ENCODE measurements around the gene SPTSSB. TPM values are rescaled to one million over a fixed set of nuclear protein-coding genes. Genes with fewer than 3 reads are reported as not detected.

The SPTSSB gene, protein sequence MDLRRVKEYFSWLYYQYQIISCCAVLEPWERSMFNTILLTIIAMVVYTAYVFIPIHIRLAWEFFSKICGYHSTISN
- polyA plus RNA-seq (ENCODE audit: insufficient read length in 10 of 10): 1 to 10 TPM in 3 of 10 donors, under 1 TPM in 7; 0.32 to 2.5 (median 0.61) TPM
- long read RNA-seq, donor 1: 0 reads
- long read RNA-seq, donor 2: 0 reads
- long read RNA-seq, donor 3: 0 reads
- long read RNA-seq, donor 4: 0 reads
- long read RNA-seq, donor 5: 0 reads
- long read RNA-seq, donor 6: 0 reads
- long read RNA-seq, donor 7: 0 reads
- long read RNA-seq, donor 8, partial matches to known transcripts: 0 of 1 reads
- long read RNA-seq, donor 8, other reads (novel, unspliced or antisense): 0 of 1 reads
- long read RNA-seq, donor 9, partial matches to known transcripts: 0 of 1 reads
- long read RNA-seq, donor 9, other reads (novel, unspliced or antisense): 0 of 1 reads

DNA sequence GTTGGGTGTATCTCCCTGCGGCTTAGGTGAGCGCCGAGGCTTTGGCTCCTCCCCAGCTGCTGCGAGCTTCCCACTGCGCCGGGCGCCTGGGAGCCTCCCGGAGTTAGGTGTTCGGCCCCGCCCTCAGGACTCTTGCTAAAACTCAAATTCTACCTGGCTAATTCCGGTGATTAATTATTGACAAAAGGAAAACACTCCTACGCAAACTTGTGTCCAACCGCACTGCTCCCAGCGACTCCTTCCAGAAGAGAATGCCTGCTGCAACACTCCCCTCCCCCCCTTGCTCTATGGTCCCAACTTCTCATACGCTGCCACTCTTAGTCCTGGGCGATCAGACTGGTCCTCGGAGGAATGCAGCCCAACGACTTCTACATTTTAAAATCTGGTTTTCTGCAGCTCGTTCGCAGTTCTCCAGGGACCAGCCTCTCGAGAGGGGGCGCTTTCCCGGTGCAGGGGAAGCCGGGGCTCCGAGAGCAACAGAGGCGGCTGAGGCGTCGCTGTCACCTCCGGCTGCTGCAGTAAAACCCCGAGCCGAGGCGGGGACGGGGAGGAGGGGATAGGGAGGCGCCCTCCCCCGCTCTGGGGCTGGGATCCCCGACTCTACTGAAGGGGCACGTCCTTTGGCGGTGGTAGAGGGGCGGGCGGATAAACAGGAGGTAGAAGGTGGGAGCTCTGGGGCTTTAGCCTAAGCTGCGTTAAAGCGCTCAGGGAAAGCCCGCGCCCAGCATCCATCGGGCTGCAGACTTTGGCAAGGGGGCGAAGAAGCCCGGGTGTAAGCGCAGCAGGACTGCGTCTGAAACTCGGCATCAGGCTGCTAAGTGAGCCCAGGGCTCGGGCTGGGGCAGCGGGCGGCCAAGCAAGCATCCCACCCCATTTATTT is at the start of gene SPTSSB:
Gene SPTSSB (minus strand): TSS at position 77 of the 880 bp plus-strand sequence. CDS start 25,194 bp downstream, outside the sequence.
- peak in 2 of 3 donors; percentile 10 to 59 for DNase-seq

DNA sequence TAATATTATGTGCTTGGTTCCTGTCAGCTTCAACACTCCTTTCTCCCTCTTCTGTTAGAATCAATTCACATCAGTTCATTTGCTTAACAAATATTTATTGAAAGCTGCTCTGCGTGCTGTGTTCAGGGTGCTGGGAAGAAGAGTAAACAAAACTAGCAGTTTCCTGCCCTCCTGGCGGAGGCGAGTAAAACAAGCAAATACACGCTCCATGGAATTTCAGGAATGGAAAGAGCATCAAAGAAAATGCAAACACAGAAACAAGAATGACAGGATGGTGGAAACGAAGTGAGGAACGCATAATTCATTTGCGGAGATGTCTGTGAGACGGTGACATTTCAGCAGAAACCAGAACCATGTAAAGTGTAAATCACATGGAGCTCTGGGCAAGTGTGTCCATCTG is 49.4 kb upstream of the SPTSSB start:
- no peak for DNase-seq

DNA sequence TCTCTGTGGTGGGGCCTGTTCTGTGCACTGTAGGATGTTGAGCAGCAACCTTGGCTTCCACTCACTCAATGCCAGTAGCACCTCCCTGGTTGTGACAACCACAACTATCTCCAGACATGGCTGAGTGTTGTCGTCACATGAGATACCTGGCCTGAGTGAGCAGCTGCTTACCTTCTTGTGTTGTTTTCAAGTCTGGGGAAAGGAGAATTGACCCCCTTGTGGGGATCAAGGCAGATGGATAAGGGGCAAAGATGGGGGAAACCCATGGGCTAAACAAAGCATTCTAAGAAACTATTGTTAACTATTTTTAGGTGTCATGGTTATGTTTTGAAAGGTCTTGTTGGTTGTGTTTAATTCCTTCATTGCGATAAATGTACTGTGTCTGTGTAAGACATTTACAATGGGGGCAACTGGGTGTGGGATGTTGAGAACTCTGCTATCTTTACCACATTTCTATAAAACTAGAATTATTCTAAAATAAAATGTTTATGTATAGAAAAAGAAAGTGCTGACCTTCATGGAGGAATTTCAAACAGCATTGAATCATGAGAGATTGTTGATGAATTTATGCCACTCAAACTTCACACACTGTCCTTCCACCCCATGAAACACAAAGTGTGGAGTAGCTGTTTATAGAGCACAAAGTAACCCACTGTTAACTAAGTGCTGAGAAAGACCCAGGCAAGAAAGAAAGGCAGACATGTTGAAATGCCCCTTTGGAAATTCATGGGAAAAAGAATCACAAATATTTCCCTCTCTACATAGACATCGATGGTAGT is 48.4 kb upstream of the SPTSSB start:
- no peak for DNase-seq

DNA sequence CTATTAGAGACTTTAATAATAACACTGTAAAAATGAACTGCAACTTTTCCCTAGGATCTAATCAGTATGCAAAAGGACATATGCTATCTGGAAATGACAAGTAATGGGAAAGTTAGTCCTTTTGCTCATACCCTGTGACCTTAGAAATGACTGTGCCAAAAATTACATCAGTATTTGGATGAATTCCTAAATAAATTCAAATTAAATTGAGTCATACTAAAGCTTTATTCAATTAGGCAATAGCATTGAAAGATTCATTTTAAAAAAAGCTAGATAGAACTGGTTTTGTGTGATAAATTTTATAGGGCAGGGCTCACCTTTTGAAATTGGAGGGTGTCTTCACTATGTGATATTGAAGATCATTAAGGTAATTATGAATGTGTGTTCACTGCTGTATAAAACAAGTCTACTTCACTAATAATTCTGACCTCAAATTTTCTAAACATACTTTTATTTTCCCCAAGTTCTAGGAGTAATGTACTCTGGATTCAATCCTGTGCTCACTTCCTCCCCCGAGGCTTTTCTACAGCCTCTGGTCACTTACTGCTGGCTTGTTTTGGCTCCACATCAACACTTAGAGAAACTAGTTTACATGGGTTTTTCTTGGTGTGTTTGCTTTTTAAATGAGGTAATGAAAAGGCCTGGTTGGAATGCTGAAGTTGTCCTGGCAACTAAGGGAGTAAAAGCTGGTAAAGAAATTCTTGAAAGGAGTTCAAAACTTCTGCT is 44.4 kb upstream of the SPTSSB start:
- peak; percentile 55 to 86 (median 66) for DNase-seq

DNA sequence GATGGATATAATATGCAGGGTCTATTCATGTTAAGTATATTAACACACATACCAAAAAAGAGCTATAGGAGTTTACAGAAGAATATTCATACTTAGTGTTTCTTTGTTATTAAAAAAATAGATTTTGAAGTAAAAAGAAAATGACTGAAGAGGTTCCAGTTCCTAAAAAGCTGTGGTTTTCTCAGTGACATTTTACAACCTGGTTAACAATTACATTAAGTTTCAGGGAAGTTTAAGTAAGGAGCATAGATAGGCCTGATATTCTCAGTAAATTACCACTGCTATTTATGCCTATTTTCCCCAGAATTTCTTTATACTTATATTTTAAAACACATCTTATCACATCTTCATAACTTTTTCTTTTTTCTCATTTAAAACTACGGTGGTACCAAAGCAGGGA is 43.6 kb upstream of the SPTSSB start:
- DNase-seq: no peak

DNA sequence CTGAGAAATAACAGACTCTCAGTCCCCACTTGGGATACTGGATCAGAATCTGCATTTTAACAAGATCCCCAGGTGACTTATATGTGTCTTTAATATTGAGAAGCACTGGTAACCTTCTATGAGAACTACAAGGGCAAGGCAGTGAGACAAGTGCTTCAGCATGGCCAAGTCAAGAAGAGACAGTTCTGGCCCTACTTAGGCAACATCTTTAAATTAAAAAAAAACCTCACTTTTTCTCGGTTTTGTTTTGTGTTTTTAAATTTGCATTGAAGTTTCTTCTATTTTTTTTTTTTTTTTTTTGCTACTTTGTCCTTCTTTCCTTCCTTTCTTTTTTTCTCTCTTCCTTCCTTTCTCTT is 42.5 kb upstream of the SPTSSB start:
- DNase-seq: no peak

DNA sequence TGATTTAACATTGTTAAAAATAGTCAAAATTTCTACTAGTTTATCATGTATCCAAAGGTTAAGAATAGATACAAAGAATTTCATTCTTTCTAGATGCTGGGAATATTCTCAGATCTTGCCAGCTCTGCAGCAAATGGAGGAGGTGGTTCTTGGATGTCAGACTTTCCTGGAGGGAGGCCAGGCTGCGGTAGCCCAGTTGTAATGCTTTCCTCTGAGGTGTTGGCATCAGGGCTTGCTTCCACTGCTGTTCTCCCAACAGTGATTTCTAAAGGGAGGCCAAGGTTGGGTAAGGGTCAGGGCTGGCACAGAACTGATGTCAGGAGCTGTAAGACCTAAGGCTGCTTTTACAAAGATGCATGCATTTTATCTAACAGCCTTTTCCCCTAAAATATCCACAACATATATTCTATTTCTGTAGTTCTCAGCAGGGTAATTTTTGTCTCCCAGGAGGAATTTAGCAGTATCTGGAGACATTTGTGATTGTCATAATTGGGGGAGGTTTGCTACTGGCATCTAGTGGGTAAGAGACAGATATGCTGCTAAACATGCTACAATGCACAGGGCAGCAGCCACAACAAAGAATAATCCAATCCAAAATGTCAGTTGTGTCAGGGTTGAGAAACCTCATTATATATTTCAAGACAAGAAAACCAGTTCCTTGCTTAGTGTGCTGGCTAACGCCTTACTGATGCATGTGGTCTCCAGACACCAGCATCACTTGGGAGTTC is 42.0 kb upstream of the SPTSSB start:
- peak in 2 of 3 donors; percentile 48 to 66 for DNase-seq

DNA sequence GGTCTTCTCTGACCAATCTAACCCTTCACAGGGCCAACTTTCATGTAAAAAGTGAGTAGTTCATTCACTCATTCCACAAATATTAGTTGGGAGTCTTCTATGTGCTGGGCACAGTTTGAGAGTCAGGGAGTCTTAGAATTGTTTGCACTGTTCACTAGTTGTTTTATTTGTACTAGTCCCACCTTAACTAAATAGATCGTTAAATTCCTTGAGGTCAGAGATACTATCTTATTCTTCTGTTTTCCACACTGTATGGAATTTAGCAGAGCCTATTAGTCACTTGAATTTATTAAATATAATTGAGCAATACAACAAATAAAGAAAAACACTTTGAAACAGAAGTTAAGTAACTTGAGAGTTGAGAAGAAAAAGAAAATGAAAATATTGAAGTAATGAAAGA is 40.8 kb upstream of the SPTSSB start:
- DNase-seq: no peak

DNA sequence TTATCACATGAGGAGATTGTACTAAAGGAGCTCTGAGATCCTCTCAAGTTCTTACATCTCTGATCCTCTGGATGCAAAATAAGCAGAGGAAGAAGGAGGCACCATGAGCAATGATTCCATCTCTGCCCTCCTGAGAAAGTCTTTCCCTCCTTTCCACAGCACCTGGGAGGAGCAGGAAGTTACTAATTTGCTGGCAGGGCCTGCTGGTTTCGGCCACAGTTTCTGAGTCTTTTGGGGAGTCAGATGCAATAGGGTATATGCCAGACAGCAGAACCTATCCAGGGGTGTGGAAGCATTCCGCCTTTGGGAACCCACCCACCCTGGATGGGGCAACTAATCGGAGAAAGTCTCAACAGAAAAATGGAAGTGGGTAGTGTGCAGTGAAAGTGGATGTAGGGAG is 38.5 kb upstream of the SPTSSB start:
- no peak for DNase-seq

DNA sequence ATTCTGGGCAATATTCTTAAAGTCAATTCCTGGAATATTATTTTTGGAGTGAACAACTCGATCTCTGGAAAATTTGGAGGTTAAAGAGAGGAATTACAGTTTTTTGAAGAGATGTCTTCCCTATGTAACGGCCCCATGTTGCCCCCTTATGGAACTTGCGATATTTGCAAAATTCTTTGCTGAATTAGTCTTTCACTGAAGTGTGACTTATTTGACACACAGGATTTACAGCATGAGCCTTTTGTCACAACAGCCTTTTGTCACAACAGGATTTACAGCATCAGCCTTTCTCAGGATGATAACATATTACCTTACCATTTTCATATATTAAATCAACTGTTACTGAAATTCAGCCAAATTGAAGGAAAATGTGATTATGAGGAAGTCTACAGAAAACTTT is 37.8 kb upstream of the SPTSSB start:
- peak; percentile 41 to 80 (median 60) for DNase-seq

DNA sequence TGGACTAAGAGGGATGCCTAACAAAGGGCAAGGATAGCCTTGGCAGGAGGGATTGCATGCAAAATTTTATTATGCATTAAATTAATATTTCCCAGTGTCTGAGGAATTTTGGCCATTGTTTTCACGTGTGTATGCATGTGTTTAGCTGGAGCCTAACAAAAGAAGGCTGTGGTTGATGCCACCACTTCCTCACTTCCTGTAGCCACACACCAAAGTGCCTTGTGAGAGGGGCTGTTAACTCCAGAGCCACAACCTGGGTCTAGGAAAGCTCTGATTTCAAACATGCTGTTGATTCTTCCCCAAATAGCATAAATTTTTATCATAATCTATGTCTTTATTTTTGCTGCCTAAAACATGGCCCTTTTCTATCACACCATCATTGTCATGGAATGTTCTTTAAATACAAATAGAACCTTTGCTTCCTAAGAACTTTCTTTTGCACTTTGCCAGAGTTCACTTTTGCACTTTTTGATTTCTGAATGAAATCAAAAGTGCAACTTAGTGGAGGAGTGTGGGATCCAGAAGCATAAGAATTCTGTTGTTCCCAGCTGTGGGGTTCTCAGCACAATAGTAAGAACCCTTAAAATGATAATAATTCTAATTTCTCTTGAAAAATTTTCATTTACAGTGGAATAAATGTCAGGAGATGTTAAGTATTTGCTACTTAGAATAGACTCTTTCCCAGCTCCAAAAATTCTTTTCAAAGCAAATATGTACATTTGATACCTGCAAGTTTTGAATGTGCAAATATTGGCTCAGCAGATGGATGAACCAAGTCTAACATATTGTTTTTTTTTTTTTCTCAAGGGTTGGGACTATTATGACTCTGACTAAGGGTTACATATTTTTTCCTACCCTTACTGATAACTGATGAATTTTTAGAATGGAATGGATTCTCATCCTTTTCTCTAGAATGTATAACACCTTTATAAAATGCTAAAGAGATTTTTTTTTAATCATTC is 35.6 kb upstream of the SPTSSB start:
- no peak for DNase-seq

DNA sequence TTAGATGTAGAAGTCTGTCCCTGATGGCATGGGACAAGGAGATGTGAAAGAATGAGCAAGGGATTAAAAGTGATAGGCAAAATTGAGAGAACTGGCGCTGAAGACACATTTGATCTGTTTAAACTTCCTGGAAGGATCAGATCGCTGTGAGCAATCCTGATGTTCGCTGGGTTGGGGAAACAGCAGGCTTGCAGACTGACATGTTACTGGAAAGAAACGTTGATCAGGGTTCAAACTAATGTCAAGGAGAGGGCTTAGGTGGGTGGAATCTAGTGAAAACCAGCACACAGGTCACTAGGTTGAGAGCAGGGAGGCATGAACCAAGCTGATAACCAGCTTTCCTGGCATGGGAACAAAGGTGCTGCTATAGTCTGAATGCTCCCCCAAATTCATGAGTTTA is 34.5 kb upstream of the SPTSSB start:
- no peak for DNase-seq

DNA sequence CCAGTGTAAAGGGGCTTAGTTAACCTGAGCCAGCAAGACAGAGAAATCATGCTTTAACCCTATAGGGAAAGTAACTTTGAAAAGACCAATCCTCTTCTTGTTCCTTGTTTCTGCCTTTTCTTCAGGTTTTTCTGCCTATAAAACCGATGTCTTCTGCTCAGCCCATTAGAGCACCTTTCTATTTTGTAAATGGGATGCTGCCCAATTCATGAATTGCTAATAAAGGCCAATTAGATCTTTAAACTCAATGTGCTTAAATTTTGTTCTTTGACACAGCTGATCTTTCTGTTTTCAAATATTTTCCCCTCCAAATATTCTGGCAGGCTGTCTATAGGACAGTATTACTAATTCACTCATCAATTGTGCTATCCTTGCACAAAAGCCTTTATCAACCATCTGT is 33.8 kb upstream of the SPTSSB start:
- no peak for DNase-seq

DNA sequence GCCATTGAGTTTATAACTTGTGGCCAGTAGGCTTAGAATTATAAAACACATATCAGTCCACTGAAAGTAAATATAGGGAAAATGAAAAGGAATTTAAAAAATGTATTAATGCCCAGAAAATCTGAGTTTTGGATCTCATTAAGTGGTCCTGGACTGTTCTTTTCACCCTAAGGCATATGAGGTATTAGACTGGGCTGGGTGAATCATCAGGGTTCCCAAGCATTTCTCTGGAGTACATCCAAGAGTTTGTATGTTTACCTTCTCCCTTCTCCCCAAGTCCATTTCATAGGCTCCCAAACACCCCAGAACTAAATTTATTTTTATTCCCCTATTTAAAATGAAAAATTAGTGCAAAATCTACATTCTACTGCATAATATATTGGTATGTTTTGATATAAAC is 31.9 kb upstream of the SPTSSB start:
- no peak for DNase-seq

DNA sequence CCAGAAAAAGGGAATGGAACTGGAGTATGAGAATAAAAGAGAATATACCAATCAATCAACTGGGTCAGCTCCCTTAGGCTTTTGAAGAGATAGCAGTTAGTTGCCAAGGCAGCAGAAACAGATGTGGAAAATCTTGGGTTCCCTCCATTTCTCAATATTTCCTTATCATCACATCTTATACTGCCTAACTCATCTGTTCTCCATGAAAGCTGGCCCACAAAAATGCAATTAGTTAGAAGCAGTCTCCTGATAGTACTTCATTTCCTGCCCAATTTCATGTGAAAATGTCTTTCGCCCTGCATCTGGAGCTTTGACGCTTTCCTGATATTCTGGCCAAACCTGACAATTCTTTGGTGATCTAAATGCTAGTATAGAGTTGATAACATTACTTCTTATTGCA is 30.1 kb upstream of the SPTSSB start:
- DNase-seq: peak; percentile 54 to 83 (median 66)

DNA sequence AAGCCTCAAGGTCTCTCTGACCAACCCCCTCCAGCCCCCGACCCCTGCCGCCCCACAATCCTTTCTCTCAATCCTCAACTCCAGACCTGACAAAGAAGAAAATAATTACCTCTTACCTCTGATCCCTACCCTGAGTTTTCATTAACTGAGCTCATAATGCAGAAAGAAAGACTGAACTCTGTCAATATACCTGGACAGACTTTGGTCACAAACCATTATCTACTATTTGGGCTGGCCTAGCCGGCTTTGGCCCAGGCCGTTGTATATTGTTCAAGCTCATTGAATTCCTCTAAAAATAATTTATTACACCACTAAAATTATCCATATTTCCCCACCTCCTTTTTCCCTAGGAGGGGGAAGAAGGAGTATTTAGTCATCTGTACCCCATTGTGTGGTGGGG is 29.3 kb upstream of the SPTSSB start:
- no peak for DNase-seq

DNA sequence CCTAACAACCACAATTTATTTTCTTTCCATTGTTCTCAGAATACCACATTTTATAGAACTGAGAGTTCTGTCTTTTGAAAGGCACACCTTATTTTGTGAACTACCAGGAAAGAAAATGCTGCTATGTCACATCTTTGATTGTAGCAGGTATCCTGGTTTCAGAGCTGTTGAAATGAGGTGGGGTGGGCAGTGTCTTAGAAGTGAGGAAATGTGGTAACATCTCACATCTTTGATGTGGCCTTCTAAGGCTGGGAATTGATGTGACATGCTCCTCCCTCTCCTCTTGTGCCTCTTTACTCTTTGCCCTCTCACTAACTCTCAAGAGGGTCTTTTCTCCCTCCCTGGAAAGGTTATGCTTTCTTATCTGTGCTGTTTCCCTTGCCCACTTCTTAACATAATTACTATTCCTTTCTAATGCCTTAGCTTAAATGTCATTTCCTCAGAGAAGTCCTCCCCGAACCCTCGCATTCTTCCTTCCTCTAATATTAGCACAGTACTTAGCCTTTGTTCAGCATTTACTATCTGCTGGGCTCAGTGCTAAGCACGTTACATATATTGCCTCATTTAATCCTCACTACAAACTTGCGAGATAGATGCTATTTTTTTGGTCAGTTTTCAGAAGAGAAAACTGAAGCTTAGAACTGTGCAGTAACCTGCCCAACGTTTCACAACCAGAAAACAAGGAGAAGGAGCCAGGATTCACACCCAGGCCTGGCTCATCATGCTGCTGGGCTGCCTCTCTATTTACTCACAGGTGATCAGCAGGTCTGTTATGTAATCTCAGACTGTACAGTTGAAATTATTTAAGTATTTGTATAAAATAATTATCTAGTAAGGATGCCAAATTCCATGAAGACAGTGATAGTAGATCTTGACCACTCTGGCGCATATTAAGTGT is 24.0 kb upstream of the SPTSSB start:
- DNase-seq: no peak

DNA sequence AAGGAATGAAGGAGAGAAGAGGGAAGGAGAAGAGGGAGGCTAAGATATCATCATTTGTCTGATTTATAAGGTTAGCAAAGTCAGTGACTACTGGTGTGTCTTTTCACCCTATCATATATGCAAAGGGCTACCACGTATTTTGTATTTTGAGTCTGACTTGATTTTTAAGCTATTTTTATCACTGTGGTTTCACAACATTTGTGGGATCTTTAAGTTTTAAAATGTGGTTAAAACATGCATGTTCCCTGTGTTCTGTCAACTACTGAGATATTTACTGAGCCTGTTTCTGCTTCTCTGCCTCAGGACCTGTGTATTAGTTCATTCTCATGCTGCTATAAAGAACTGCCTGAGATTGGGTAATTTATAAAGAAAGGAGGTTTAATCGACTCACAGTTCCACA is 22.5 kb upstream of the SPTSSB start:
- no peak for DNase-seq
